Muscle layer of colon (tissue), 2 donors: ENCODE data around the gene MED20.

Source experiments
- H3K27ac ChIP-seq: one replicate; pipeline ENCODE4 v1.7.0; 2013; ENCODE audit warnings: low read depth, mild to moderate bottlenecking, low read length, moderate library complexity
- H3K27me3 ChIP-seq, 2 donors: one replicate each; pipeline ENCODE4 v1.7.0; 2013; ENCODE audit warnings: low read length in 2 of 2, mild to moderate bottlenecking in 2 of 2; ENCODE audit not compliant: insufficient read depth in 2 of 2, control insufficient read depth in 1 of 2
- H3K36me3 ChIP-seq: one replicate; pipeline ENCODE4 v1.7.0; 2013; ENCODE audit warnings: mild to moderate bottlenecking, low read length; ENCODE audit not compliant: insufficient read depth
- H3K4me1 ChIP-seq: one replicate; pipeline ENCODE4 v1.7.0; 2013; ENCODE audit warnings: mild to moderate bottlenecking, low read length; ENCODE audit not compliant: insufficient read depth
- H3K4me3 ChIP-seq, 2 donors: one replicate each; pipeline ENCODE4 v1.7.0; 2013; ENCODE audit warnings: low read length in 2 of 2, low read depth in 1 of 2, mild to moderate bottlenecking in 1 of 2, moderate library complexity in 1 of 2
- H3K9ac ChIP-seq: one replicate; pipeline ENCODE4 v1.7.0; 2013; ENCODE audit warnings: low read length
- H3K9me3 ChIP-seq: one replicate; pipeline ENCODE4 v1.7.0; 2013; ENCODE audit warnings: mild to moderate bottlenecking, low read length
- donor health status: abdominal sarcoma.
- donor health status: Adenocarcinoma of cecum.

Gene MED20

GRCh38 chr6:41939848-41940758 lies 19.2 kb upstream of the MED20 start:
- Histone ChIP-seq H3K4me3 (peak overlapping the region; percentile 75 to 76), H3K4me1 (peaks cover 50% of the 10 kb centered on the region), H3K9ac (peak overlapping the region; percentile 47), H3K27me3 (no peaks in the 10 kb centered on the region), H3K27ac (peak overlapping the region; percentile 81), H3K36me3 (peaks cover 19% of the 10 kb centered on the region), H3K9me3 (no peaks in the 10 kb centered on the region)

GRCh38 chr6:41939176-41939847 lies 18.4 kb upstream of the MED20 start:
- Histone ChIP-seq H3K27me3 (no peaks in the 10 kb centered on the region), H3K4me3 (peak overlapping the region in 1 of 2 donors; percentile 75), H3K27ac (peak overlapping the region; percentile 81), H3K4me1 (peaks cover 50% of the 10 kb centered on the region), H3K9ac (peak overlapping the region; percentile 27), H3K9me3 (no peaks in the 10 kb centered on the region), H3K36me3 (peaks cover 27% of the 10 kb centered on the region)

GRCh38 chr6:41938590-41939175 lies 17.7 kb upstream of the MED20 start:
- Histone ChIP-seq H3K9me3 (no peaks in the 10 kb centered on the region), H3K9ac (no peak overlapping the region), H3K27me3 (no peaks in the 10 kb centered on the region), H3K36me3 (peaks cover 31% of the 10 kb centered on the region), H3K4me1 (peaks cover 50% of the 10 kb centered on the region), H3K27ac (peak overlapping the region; percentile 81), H3K4me3 (no peak overlapping the region)

GRCh38 chr6:41937861-41938574 lies 17.1 kb upstream of the MED20 start:
- no peak overlapping the region for H3K4me3 ChIP-seq
- H3K9ac ChIP-seq, result no peak overlapping the region
- peak overlapping the region; percentile 81 for H3K27ac ChIP-seq
- H3K9me3 ChIP-seq, result no peaks in the 10 kb centered on the region
- no peaks in the 10 kb centered on the region for H3K27me3 ChIP-seq
- peaks cover 50% of the 10 kb centered on the region for H3K4me1 ChIP-seq
- H3K36me3 ChIP-seq, result peaks cover 32% of the 10 kb centered on the region

GRCh38 chr6:41937472-41937860 lies 16.5 kb upstream of the MED20 start:
- no peak overlapping the region for H3K4me3 ChIP-seq
- H3K27me3 ChIP-seq, result no peaks in the 10 kb centered on the region
- no peak overlapping the region for H3K27ac ChIP-seq
- no peaks in the 10 kb centered on the region for H3K9me3 ChIP-seq
- peaks cover 38% of the 10 kb centered on the region for H3K36me3 ChIP-seq
- H3K9ac ChIP-seq, result no peak overlapping the region
- peaks cover 48% of the 10 kb centered on the region for H3K4me1 ChIP-seq

GRCh38 chr6:41936073-41936837 lies 15.3 kb upstream of the MED20 start:
- no peak overlapping the region for H3K4me3 ChIP-seq

GRCh38 chr6:41935685-41936072 lies 14.7 kb upstream of the MED20 start:
- no peak overlapping the region for H3K27ac ChIP-seq
- H3K27me3 ChIP-seq, result no peaks in the 10 kb centered on the region
- peaks cover 56% of the 10 kb centered on the region for H3K36me3 ChIP-seq
- H3K9ac ChIP-seq, result no peak overlapping the region
- no peak overlapping the region for H3K4me3 ChIP-seq
- no peaks in the 10 kb centered on the region for H3K9me3 ChIP-seq
- H3K4me1 ChIP-seq, result peaks cover 43% of the 10 kb centered on the region

More at GRCh38 chr6:41936073-41936837, 15.3 kb upstream of the MED20 start:
- H3K9me3 ChIP-seq, result no peaks in the 10 kb centered on the region
- H3K36me3 ChIP-seq, result peaks cover 50% of the 10 kb centered on the region
- H3K27me3 ChIP-seq, result no peaks in the 10 kb centered on the region
- H3K9ac ChIP-seq, result no peak overlapping the region
- peak overlapping the region; percentile 4 for H3K27ac ChIP-seq
- H3K4me1 ChIP-seq, result peaks cover 44% of the 10 kb centered on the region

GRCh38 chr6:41935193-41935574 lies 14.2 kb upstream of the MED20 start:
- no peaks in the 10 kb centered on the region for H3K27me3 ChIP-seq
- H3K36me3 ChIP-seq, result peaks cover 61% of the 10 kb centered on the region
- no peak overlapping the region for H3K27ac ChIP-seq
- no peak overlapping the region for H3K9ac ChIP-seq
- no peaks in the 10 kb centered on the region for H3K9me3 ChIP-seq
- H3K4me3 ChIP-seq, result no peak overlapping the region
- H3K4me1 ChIP-seq, result peaks cover 38% of the 10 kb centered on the region

GRCh38 chr6:41934278-41935192 lies 13.6 kb upstream of the MED20 start:
- Histone ChIP-seq H3K27ac (no peak overlapping the region), H3K36me3 (peaks cover 67% of the 10 kb centered on the region), H3K4me3 (no peak overlapping the region), H3K9me3 (no peaks in the 10 kb centered on the region), H3K27me3 (no peaks in the 10 kb centered on the region), H3K9ac (no peak overlapping the region), H3K4me1 (peaks cover 32% of the 10 kb centered on the region)

- no peak overlapping the region for H3K9ac ChIP-seq
- H3K4me3 ChIP-seq, result no peak overlapping the region
- no peak overlapping the region for H3K27ac ChIP-seq
- peaks cover 87% of the 10 kb centered on the region for H3K36me3 ChIP-seq
- H3K27me3 ChIP-seq, result no peaks in the 10 kb centered on the region
- no peaks in the 10 kb centered on the region for H3K9me3 ChIP-seq
- peaks cover 10% of the 10 kb centered on the region for H3K4me1 ChIP-seq
These were observed 11.4 kb upstream of the MED20 start for GRCh38 chr6:41932378-41932777.
